SJSA1 (cell line): ENCODE results near the gene MORN3. TPM values are rescaled to one million over a fixed set of nuclear protein-coding genes. Genes with fewer than 3 reads are reported as not detected.
"Not testable (repeated sequence)": the region's sequence is repeated elsewhere in the genome, so short reads cannot be mapped to it uniquely, and the experiment has no call there.

Source experiments
- DNase-seq, 2 experiments: peaks; one replicate each; pipeline ENCODE4 v3.0.0-alpha.2; 2015 to 2020; ENCODE audit warnings: low spot score in 2 of 2, low read depth in 1 of 2
- H3K27ac ChIP-seq: fragments of 250-450 bp; sonication (Bioruptor Pico); 2 replicates; pipeline ENCODE4 v1.5.1; 2020; ENCODE audit warnings: mild to moderate bottlenecking, moderate library complexity
- H3K27me3 ChIP-seq: fragments of 250-450 bp; sonication (Bioruptor Pico); replicated peaks from 2 replicates; pipeline ENCODE4 v1.5.1; 2020; ENCODE audit warnings: mild to moderate bottlenecking, moderate library complexity
- H3K36me3 ChIP-seq: fragments of 250-450 bp; sonication (Bioruptor Pico); 2 replicates; pipeline ENCODE4 v1.5.1; 2020; ENCODE audit warnings: mild to moderate bottlenecking
- H3K4me1 ChIP-seq: fragments of 250-450 bp; sonication (Bioruptor Pico); replicated peaks from 2 replicates; pipeline ENCODE4 v1.6.1; 2021; ENCODE audit warnings: mild to moderate bottlenecking
- H3K4me3 ChIP-seq: fragments of 250-450 bp; sonication (Bioruptor Pico); 2 replicates; pipeline ENCODE4 v1.5.1; 2020; ENCODE audit warnings: mild to moderate bottlenecking
- H3K9me3 ChIP-seq: fragments of 250-450 bp; sonication (Bioruptor Pico); replicated peaks from 2 replicates; pipeline ENCODE4 v1.5.1; 2020; ENCODE audit warnings: mild to moderate bottlenecking
- total RNA-seq: library from RNA; depleted of rRNA; stranded (reverse); fragments of >200 nt; shearing (Covaris generic); gene quantifications from 2 replicates; pipeline ENCODE4 v1.2.3, GENCODE V29; 2014; rRNA removed

MORN3 gene
- 0.72 TPM in 1 of 2 replicates, not detected in the other for total RNA-seq

- Histone ChIP-seq H3K27me3 (no peaks in the 10 kb centered on the region), H3K4me3 (no peak within 1 kb of the TSS), H3K27ac (no peak within 1 kb of the TSS), H3K36me3 (no peaks in the 10 kb centered on the region), H3K4me1 (peaks cover 11% of the 10 kb centered on the region), H3K9me3 (no peaks in the 10 kb centered on the region)
- no peak for DNase-seq
These were observed at the start of gene MORN3 for GRCh38 chr12:121669521-121669900. MORN3 (minus strand) TSS chr12:121669654; CDS start chr12:121669483, 171 bp downstream.

- no peaks in the 10 kb centered on the region for H3K9me3 ChIP-seq
- H3K4me3 ChIP-seq = no peak overlapping the region
- DNase-seq = no peak
- H3K4me1 ChIP-seq = peaks cover 35% of the 10 kb centered on the region
- H3K27me3 ChIP-seq = no peaks in the 10 kb centered on the region
- H3K36me3 ChIP-seq = peaks cover 14% of the 10 kb centered on the region; the same call in 1 of the 2 replicates
- no peak overlapping the region for H3K27ac ChIP-seq
These were observed 49.3 kb upstream of the MORN3 start for GRCh38 chr12:121718653-121719239.

- Histone ChIP-seq H3K4me1 (peaks cover 45% of the 10 kb centered on the region), H3K27me3 (no peaks in the 10 kb centered on the region), H3K27ac (no peak overlapping the region), H3K9me3 (no peaks in the 10 kb centered on the region; the same call in 1 of the 2 replicates), H3K4me3 (no peak overlapping the region), H3K36me3 (peaks cover 17% of the 10 kb centered on the region)
- no peak for DNase-seq
These were observed 47.7 kb upstream of the MORN3 start for GRCh38 chr12:121717041-121717699.

GRCh38 chr12:121715862-121716435 is 46.5 kb upstream of the MORN3 start:
- Histone ChIP-seq H3K27ac (no peak overlapping the region), H3K4me3 (no peak overlapping the region), H3K4me1 (peaks cover 51% of the 10 kb centered on the region), H3K27me3 (no peaks in the 10 kb centered on the region), H3K9me3 (no peaks in the 10 kb centered on the region; the same call in 1 of the 2 replicates), H3K36me3 (peaks cover 15% of the 10 kb centered on the region)
- DNase-seq = no peak

GRCh38 chr12:121715055-121715454 is 45.6 kb upstream of the MORN3 start:
- not testable (repeated sequence) for H3K4me3 ChIP-seq, H3K27me3 ChIP-seq, H3K27ac ChIP-seq, DNase-seq, H3K9me3 ChIP-seq
- Histone ChIP-seq H3K36me3 (peaks cover 13% of the 10 kb centered on the region), H3K4me1 (peaks cover 43% of the 10 kb centered on the region)

- H3K4me3 ChIP-seq = peak overlapping the region; percentile 97
- no peak overlapping the region for H3K27ac ChIP-seq
- DNase-seq = no peak
- H3K27me3 ChIP-seq = no peaks in the 10 kb centered on the region
- H3K4me1 ChIP-seq = peaks cover 34% of the 10 kb centered on the region
- H3K9me3 ChIP-seq = no peaks in the 10 kb centered on the region; the same call in 1 of the 2 replicates
- peaks cover 7% of the 10 kb centered on the region for H3K36me3 ChIP-seq
These were observed 44.3 kb upstream of the MORN3 start for GRCh38 chr12:121713793-121714192.

- Histone ChIP-seq H3K4me1 (peaks cover 34% of the 10 kb centered on the region), H3K9me3 (no peaks in the 10 kb centered on the region; the same call in 1 of the 2 replicates)
- DNase-seq = no peak
These were observed 43.9 kb upstream of the MORN3 start for GRCh38 chr12:121713257-121713777.

GRCh38 chr12:121712461-121713256 is 43.2 kb upstream of the MORN3 start, which contains the start of gene TMEM120B:
TMEM120B (plus strand) TSS chr12:121712752; CDS start chr12:121712896, 144 bp downstream.
- Histone ChIP-seq H3K27me3 (no peaks in the 10 kb centered on the region), H3K9me3 (no peaks in the 10 kb centered on the region; the same call in 1 of the 2 replicates), H3K27ac (peak within 1 kb of the TSS; percentile 54), H3K36me3 (peaks cover 7% of the 10 kb centered on the region), H3K4me1 (peaks cover 34% of the 10 kb centered on the region), H3K4me3 (peak within 1 kb of the TSS; percentile 97)
- DNase-seq = peak; percentile 36 to 78

More at GRCh38 chr12:121713257-121713777, 43.9 kb upstream of the MORN3 start:
- no peak overlapping the region for H3K27ac ChIP-seq
- H3K4me3 ChIP-seq = peak overlapping the region; percentile 97
- no peaks in the 10 kb centered on the region for H3K27me3 ChIP-seq
- H3K36me3 ChIP-seq = peaks cover 7% of the 10 kb centered on the region

- peak overlapping the region; percentile 97 for H3K4me3 ChIP-seq
- peak overlapping the region; percentile 54 for H3K27ac ChIP-seq
- DNase-seq = peak in 1 of 2 experiments; percentile 71
- peaks cover 31% of the 10 kb centered on the region for H3K4me1 ChIP-seq
- no peaks in the 10 kb centered on the region; the same call in 1 of the 2 replicates for H3K9me3 ChIP-seq
- no peaks in the 10 kb centered on the region for H3K27me3 ChIP-seq
- peaks cover 7% of the 10 kb centered on the region for H3K36me3 ChIP-seq
These were observed 42.7 kb upstream of the MORN3 start for GRCh38 chr12:121712190-121712460.

- no peaks in the 10 kb centered on the region for H3K27me3 ChIP-seq
- peak overlapping the region; percentile 97 for H3K4me3 ChIP-seq
- DNase-seq = no peak
- peaks cover 25% of the 10 kb centered on the region for H3K4me1 ChIP-seq
- no peaks in the 10 kb centered on the region; the same call in 1 of the 2 replicates for H3K9me3 ChIP-seq
- H3K36me3 ChIP-seq = peaks cover 7% of the 10 kb centered on the region
- H3K27ac ChIP-seq = peak overlapping the region; percentile 54
These were observed 42.1 kb upstream of the MORN3 start for GRCh38 chr12:121711361-121712189.

- Histone ChIP-seq H3K27me3 (no peaks in the 10 kb centered on the region), H3K4me3 (no peak overlapping the region), H3K9me3 (no peaks in the 10 kb centered on the region; the same call in 1 of the 2 replicates), H3K27ac (peak overlapping the region; percentile 14), H3K36me3 (peaks cover 3% of the 10 kb centered on the region), H3K4me1 (peaks cover 23% of the 10 kb centered on the region)
- peak; percentile 23 to 52 for DNase-seq
These were observed 40.1 kb upstream of the MORN3 start for GRCh38 chr12:121709478-121709961.

- H3K36me3 ChIP-seq, H3K4me3 ChIP-seq, H3K9me3 ChIP-seq, DNase-seq, H3K27me3 ChIP-seq, H3K27ac ChIP-seq: not testable (repeated sequence)
- H3K4me1 ChIP-seq = peaks cover 21% of the 10 kb centered on the region
These were observed 39.6 kb upstream of the MORN3 start for GRCh38 chr12:121709064-121709424.
